HL-60 (cell line): ENCODE results near the gene GJD4.

ENCODE experiments used
- DNase-seq, 2 experiments: peaks; one replicate each; pipeline ENCODE4 v3.0.0-alpha.2; 2010 to 2020; ENCODE audit warnings: low read depth in 1 of 2, low spot score in 1 of 2
- H3K27ac ChIP-seq: fragments of 250-450 bp; sonication (Bioruptor Pico); replicated peaks from 2 replicates; pipeline ENCODE4 v1.5.1; 2020; ENCODE audit warnings: mild to moderate bottlenecking, moderate library complexity
- H3K27me3 ChIP-seq: fragments of 250-450 bp; sonication (Bioruptor Pico); 2 replicates; pipeline ENCODE4 v1.5.1; 2021; ENCODE audit warnings: mild to moderate bottlenecking, moderate library complexity; ENCODE audit not compliant: insufficient read depth, poor library complexity, severe bottlenecking
- H3K4me3 ChIP-seq: replicated peaks from 2 replicates; pipeline ENCODE4 v1.5.1; 2011; ENCODE audit warnings: mild to moderate bottlenecking, control low read depth, low read length; ENCODE audit not compliant: insufficient read depth
- GABPA ChIP-seq: IDR thresholded peaks from 2 replicates; pipeline ENCODE4 v1.6.1; 2012; ENCODE audit warnings: low read depth
- POLR2AphosphoS5 ChIP-seq: IDR thresholded peaks from 2 replicates; pipeline ENCODE4 v1.6.1; 2012; ENCODE audit warnings: low read depth
- SPI1 ChIP-seq: IDR thresholded peaks from 2 replicates; pipeline ENCODE4 v1.6.1; 2012; ENCODE audit warnings: low read depth, mild to moderate bottlenecking, borderline replicate concordance
- TF ChIP-seq, protein P1 (sequence below): IDR thresholded peaks from 2 replicates; pipeline ENCODE4 v1.6.1; 2012; ENCODE audit warnings: low read depth; ENCODE audit not compliant: insufficient replicate concordance
- TF ChIP-seq, protein P2 (sequence below): IDR thresholded peaks from one replicate; pipeline ENCODE4 v1.5.1; 2011; ENCODE audit warnings: low read length, control low read depth, inconsistent platforms; ENCODE audit not compliant: insufficient read depth

Gene GJD4

DNA sequence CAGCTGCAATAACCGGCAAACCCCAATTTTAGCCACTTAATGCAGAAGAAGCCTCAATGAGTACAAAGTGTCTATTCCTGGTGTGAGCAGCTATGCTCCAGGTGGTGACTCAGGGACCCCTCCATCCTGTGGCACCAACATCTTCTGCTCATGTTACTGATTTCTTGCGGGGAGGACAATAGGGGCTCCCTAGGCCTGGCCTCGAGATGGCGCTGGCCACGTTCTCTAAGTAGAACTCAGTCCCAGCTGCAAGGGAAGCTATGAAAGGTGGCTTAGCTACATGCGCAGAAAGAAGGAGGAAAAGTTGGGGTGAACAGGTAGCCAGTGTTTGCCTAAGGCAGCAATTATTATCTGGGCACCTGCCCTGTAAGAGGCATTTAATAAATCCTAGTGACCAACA is 6.6 kb downstream of the GJD4 start:
- TF ChIP-seq SPI1 (no peak), POLR2AphosphoS5 (no peak), GABPA (no peak)
- TF ChIP-seq, protein P1, sequence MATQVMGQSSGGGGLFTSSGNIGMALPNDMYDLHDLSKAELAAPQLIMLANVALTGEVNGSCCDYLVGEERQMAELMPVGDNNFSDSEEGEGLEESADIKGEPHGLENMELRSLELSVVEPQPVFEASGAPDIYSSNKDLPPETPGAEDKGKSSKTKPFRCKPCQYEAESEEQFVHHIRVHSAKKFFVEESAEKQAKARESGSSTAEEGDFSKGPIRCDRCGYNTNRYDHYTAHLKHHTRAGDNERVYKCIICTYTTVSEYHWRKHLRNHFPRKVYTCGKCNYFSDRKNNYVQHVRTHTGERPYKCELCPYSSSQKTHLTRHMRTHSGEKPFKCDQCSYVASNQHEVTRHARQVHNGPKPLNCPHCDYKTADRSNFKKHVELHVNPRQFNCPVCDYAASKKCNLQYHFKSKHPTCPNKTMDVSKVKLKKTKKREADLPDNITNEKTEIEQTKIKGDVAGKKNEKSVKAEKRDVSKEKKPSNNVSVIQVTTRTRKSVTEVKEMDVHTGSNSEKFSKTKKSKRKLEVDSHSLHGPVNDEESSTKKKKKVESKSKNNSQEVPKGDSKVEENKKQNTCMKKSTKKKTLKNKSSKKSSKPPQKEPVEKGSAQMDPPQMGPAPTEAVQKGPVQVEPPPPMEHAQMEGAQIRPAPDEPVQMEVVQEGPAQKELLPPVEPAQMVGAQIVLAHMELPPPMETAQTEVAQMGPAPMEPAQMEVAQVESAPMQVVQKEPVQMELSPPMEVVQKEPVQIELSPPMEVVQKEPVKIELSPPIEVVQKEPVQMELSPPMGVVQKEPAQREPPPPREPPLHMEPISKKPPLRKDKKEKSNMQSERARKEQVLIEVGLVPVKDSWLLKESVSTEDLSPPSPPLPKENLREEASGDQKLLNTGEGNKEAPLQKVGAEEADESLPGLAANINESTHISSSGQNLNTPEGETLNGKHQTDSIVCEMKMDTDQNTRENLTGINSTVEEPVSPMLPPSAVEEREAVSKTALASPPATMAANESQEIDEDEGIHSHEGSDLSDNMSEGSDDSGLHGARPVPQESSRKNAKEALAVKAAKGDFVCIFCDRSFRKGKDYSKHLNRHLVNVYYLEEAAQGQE, result no peak
- TF ChIP-seq, protein P2, sequence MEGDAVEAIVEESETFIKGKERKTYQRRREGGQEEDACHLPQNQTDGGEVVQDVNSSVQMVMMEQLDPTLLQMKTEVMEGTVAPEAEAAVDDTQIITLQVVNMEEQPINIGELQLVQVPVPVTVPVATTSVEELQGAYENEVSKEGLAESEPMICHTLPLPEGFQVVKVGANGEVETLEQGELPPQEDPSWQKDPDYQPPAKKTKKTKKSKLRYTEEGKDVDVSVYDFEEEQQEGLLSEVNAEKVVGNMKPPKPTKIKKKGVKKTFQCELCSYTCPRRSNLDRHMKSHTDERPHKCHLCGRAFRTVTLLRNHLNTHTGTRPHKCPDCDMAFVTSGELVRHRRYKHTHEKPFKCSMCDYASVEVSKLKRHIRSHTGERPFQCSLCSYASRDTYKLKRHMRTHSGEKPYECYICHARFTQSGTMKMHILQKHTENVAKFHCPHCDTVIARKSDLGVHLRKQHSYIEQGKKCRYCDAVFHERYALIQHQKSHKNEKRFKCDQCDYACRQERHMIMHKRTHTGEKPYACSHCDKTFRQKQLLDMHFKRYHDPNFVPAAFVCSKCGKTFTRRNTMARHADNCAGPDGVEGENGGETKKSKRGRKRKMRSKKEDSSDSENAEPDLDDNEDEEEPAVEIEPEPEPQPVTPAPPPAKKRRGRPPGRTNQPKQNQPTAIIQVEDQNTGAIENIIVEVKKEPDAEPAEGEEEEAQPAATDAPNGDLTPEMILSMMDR, result no peak
- DNase-seq, result no peak
- Histone ChIP-seq H3K27me3 (peaks cover 13% of the 10 kb centered on the region), H3K4me3 (no peak overlapping the region), H3K27ac (no peak overlapping the region)

DNA sequence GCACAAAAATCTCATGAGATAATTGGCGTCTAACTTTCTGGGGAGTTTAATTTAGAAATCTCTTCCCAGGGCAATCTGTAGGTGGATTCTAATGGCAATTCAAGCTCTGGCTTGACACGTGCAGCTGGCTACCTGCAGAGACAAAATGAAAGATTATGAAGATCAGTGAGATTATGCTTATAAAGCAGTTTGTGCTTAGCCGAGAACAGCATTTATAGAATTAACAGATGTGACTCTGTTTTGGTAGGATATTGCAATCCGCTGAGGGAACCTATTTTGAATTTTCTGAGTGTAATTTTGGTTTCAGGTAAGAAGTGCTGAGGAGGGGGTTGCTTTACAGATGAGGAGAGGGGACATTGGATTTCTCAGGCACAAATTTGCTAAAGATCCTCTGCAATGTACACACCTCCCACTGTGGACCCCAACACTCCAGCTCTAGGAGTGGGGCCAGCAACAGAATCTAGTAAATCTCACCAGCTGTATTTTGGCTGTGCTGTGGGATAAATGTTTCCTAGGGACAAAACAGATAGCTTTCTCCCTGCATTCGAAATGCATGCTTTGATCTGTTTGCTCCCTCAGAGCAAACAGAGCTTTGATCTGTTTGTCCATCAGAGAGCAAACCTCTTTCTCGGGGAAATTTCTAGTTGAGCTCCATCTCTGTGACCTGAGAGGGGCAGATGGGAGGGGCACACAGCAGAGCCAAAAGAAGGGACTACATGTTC is 7.4 kb downstream of the GJD4 start:
- H3K27ac ChIP-seq, result no peak overlapping the region
- peaks cover 6% of the 10 kb centered on the region for H3K27me3 ChIP-seq
- H3K4me3 ChIP-seq, result no peak overlapping the region
- no peak for DNase-seq
- TF ChIP-seq, protein P1, result no peak
- TF ChIP-seq GABPA, result no peak
- TF ChIP-seq, protein P2, result no peak
- TF ChIP-seq SPI1, result no peak
- no peak for TF ChIP-seq POLR2AphosphoS5

DNA sequence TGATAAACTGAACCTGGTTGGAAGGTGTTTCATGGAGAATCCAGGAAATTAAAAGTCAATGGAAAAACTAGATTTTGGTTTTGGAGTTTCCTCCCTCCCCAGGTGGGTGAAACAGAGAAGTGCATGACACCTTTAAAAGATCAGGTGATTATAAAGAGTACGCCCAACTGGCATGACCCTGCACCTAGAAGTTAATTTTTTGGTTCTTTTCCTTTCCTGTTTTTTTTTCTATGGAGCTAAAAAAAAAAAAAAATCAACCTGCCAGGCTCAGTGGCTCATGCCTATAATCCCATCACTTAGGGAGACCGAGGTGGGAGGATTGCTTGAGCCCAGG is 7.9 kb downstream of the GJD4 start:
- peaks cover 3% of the 10 kb centered on the region for H3K27me3 ChIP-seq
- no peak overlapping the region for H3K4me3 ChIP-seq
- TF ChIP-seq, protein P1, result no peak
- TF ChIP-seq GABPA (no peak), SPI1 (no peak), POLR2AphosphoS5 (no peak)
- TF ChIP-seq, protein P2, result no peak

More for the DNA sequence above, 7.9 kb downstream of the GJD4 start:
- DNase-seq, result no peak
- no peak overlapping the region for H3K27ac ChIP-seq
